GM12878 (cell line): ENCODE results near the gene TTF2. TPM values are rescaled to one million over a fixed set of nuclear protein-coding genes. Genes with fewer than 3 reads are reported as not detected.

Experiments used
- CHD4 ChIP-seq: fragments of 200-600 bp; sonication (generic); IDR thresholded peaks from 2 replicates; pipeline ENCODE4 v1.6.1; 2016; ENCODE audit warnings: mild to moderate bottlenecking
- EP300 ChIP-seq, 2 experiments: fragments of 150-350 bp in 1 of 2; IDR thresholded peaks; 2 replicates each; pipeline ENCODE4 v1.6.1; 2011 to 2012; ENCODE audit warnings: low read depth in 2 of 2, low read length in 2 of 2, borderline replicate concordance in 1 of 2, improper control_type of control experiment in 1 of 2, inconsistent platforms in 1 of 2; ENCODE audit not compliant: control insufficient read depth in 1 of 2
- FOS ChIP-seq: IDR thresholded peaks from 3 replicates; pipeline ENCODE4 v1.6.1; 2011; ENCODE audit warnings: borderline replicate concordance; ENCODE audit not compliant: insufficient read length; ENCODE audit errors: extremely low read depth
- IRF4 ChIP-seq: IDR thresholded peaks from 2 replicates; pipeline ENCODE4 v1.6.1; 2011; ENCODE audit warnings: low read depth, low read length
- NBN ChIP-seq: fragments of 450-650 bp; IDR thresholded peaks from 2 replicates; pipeline ENCODE4 v1.6.1; 2016
- NFYB ChIP-seq: IDR thresholded peaks from 2 replicates; pipeline ENCODE4 v1.6.1; 2011; ENCODE audit warnings: low read depth, mild to moderate bottlenecking, low read length, improper control_type of control experiment, moderate library complexity; ENCODE audit not compliant: insufficient read depth
- NR2C2 ChIP-seq: IDR thresholded peaks from 2 replicates; pipeline ENCODE4 v1.6.1; 2011; ENCODE audit warnings: borderline replicate concordance, low read depth; ENCODE audit not compliant: control insufficient read depth, insufficient read length
- SREBF2 ChIP-seq: IDR thresholded peaks from 2 replicates; pipeline ENCODE4 v1.6.1; 2012; ENCODE audit warnings: mild to moderate bottlenecking, low read length
- ZNF24 ChIP-seq: fragments of 450-650 bp; IDR thresholded peaks from 2 replicates; pipeline ENCODE4 v1.6.1; 2017; ENCODE audit warnings: antibody characterized with exemption, mild to moderate bottlenecking
- ZZZ3 ChIP-seq: IDR thresholded peaks from 2 replicates; pipeline ENCODE4 v1.6.1; 2011; ENCODE audit warnings: low read depth; ENCODE audit not compliant: control insufficient read depth, insufficient read length
- polyA plus RNA-seq, 11 experiments: library from polyadenylated mRNA; depleted of rRNA in 4 of 11; unstranded in 6 of 11; stranded (reverse) in 5 of 11; fragments of >200 nt; fragmentation: Nextera tagmentation in 4 of 11; fragmentation: Illumina TruSeq in 1 of 11; extraction: Ambion mirVana in 4 of 11; extraction: Trizol in 1 of 11; gene quantifications; 1 replicate in 1 of 11; 2 replicates in 10 of 11; pipeline versions ENCODE4 v1.2.1 to v1.2.3, GENCODE V29; 2011 to 2016; ENCODE audit warnings: inconsistent platforms in 2 of 11, missing spikeins in 2 of 11, low read depth in 1 of 11
- total RNA-seq, 4 experiments: library from RNA; depleted of rRNA in 3 of 4; stranded (reverse); fragments of >200 nt in 3 of 4; fragmentation: Illumina TruSeq in 1 of 4; extraction: Trizol in 1 of 4; gene quantifications; 2 replicates each; pipeline versions ENCODE4 v1.2.1 to v1.2.3, GENCODE V29; 2013 to 2021
- TF ChIP-seq, protein P1 (sequence below): IDR thresholded peaks from 2 replicates; pipeline ENCODE4 v1.6.1; 2011; ENCODE audit warnings: low read depth, low read length, improper control_type of control experiment, borderline replicate concordance
- TF ChIP-seq, protein P2 (sequence below): fragments of 150-350 bp; IDR thresholded peaks from 2 replicates; pipeline ENCODE4 v1.6.1; 2014; ENCODE audit warnings: mild to moderate bottlenecking, low read depth, low read length
- TF ChIP-seq, protein P3 (sequence below): fragments of 450-650 bp; formaldehyde crosslinking; IDR thresholded peaks from 2 replicates; pipeline ENCODE4 v1.4.0; 2022; ENCODE audit warnings: mild to moderate bottlenecking, moderate library complexity
- TF ChIP-seq, protein P4 (sequence below): IDR thresholded peaks from 2 replicates; pipeline ENCODE4 v1.6.1; 2012; ENCODE audit warnings: improper control_type of control experiment, low read depth, low read length; ENCODE audit not compliant: insufficient replicate concordance

Gene TTF2
- total and polyA plus RNA-seq, 10 of the 15 experiments (the other 5 are each of a cell fraction or from before 2014, with no cell fraction given) = 17.7 to 134 (median 78.2) TPM

DNA sequence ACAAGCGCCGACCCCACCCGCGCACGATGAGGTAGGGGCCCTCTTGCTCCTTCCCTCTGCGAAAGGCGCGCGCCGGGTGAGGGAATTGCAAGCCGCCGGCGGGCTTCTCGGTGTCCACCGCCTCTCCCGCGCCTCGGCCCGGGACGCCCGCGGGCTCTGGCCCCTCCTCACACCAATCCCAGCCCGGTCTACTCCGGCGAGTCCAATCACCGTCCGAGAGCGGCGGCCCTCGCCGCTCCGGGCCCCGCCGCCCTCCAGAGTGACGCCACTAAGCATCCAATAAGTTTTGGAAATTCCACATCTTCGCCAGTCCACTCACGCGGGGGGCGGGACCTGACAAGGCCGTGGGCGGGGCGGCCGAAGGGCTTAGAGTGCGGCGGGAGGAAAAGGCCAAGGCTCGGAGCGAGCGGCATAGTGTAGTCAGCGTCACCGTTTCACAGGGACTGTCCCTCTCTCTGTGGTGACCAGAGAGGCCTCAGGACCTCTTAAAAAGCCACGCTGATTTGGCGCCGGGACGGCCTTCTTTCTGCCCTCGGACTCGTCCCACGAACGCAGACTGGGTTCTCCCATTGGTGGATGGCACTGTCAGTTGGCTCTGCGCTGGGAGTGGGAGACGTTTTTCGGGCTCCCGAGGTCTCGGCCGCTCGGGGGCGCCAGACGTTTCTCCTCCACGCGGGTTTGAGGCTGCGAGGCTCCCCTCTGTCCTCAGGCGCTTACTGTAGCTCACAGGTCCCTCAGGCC lies 61.6 kb downstream of the TTF2 start, which contains the start of gene TRIM45 (continued):
- TF ChIP-seq FOS (peak; percentile 30), SREBF2 (no peak), EP300 (IDR thresholded peaks at IDR 0.05; ENCODE audit: borderline replicate concordance in 1 of 2, control insufficient read depth in 1 of 2, low read depth in 2 of 2, low read length in 2 of 2) (no peak), ZNF24 (no peak), CHD4 (no peak), NFYB (peak; percentile 87), IRF4 (0 out of 2 replicates have a peak, but pooled peaks have one; percentile 12), NBN (peak; percentile 18; the same call in 1 of the 2 replicates), NR2C2 (no peak), ZZZ3 (no peak)
- TF ChIP-seq, protein P1, sequence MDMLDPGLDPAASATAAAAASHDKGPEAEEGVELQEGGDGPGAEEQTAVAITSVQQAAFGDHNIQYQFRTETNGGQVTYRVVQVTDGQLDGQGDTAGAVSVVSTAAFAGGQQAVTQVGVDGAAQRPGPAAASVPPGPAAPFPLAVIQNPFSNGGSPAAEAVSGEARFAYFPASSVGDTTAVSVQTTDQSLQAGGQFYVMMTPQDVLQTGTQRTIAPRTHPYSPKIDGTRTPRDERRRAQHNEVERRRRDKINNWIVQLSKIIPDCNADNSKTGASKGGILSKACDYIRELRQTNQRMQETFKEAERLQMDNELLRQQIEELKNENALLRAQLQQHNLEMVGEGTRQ = no peak
- TF ChIP-seq, protein P2, sequence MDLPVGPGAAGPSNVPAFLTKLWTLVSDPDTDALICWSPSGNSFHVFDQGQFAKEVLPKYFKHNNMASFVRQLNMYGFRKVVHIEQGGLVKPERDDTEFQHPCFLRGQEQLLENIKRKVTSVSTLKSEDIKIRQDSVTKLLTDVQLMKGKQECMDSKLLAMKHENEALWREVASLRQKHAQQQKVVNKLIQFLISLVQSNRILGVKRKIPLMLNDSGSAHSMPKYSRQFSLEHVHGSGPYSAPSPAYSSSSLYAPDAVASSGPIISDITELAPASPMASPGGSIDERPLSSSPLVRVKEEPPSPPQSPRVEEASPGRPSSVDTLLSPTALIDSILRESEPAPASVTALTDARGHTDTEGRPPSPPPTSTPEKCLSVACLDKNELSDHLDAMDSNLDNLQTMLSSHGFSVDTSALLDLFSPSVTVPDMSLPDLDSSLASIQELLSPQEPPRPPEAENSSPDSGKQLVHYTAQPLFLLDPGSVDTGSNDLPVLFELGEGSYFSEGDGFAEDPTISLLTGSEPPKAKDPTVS = no peak
- TF ChIP-seq, protein P3, sequence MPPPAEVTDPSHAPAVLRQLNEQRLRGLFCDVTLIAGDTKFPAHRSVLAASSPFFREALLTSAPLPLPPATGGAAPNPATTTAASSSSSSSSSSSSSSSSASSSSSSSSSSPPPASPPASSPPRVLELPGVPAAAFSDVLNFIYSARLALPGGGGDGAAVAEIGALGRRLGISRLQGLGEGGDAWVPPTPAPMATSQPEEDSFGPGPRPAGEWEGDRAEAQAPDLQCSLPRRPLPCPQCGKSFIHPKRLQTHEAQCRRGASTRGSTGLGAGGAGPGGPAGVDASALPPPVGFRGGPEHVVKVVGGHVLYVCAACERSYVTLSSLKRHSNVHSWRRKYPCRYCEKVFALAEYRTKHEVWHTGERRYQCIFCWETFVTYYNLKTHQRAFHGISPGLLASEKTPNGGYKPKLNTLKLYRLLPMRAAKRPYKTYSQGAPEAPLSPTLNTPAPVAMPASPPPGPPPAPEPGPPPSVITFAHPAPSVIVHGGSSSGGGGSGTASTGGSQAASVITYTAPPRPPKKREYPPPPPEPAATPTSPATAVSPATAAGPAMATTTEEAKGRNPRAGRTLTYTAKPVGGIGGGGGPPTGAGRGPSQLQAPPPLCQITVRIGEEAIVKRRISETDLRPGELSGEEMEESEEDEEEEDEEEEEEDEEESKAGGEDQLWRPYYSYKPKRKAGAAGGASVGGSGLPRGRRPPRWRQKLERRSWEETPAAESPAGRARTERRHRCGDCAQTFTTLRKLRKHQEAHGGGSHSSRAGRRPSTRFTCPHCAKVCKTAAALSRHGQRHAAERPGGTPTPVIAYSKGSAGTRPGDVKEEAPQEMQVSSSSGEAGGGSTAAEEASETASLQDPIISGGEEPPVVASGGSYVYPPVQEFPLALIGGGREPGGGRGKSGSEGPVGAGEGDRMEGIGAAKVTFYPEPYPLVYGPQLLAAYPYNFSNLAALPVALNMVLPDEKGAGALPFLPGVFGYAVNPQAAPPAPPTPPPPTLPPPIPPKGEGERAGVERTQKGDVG (CRISPR knock-in tag) = no peak
- TF ChIP-seq, protein P4, sequence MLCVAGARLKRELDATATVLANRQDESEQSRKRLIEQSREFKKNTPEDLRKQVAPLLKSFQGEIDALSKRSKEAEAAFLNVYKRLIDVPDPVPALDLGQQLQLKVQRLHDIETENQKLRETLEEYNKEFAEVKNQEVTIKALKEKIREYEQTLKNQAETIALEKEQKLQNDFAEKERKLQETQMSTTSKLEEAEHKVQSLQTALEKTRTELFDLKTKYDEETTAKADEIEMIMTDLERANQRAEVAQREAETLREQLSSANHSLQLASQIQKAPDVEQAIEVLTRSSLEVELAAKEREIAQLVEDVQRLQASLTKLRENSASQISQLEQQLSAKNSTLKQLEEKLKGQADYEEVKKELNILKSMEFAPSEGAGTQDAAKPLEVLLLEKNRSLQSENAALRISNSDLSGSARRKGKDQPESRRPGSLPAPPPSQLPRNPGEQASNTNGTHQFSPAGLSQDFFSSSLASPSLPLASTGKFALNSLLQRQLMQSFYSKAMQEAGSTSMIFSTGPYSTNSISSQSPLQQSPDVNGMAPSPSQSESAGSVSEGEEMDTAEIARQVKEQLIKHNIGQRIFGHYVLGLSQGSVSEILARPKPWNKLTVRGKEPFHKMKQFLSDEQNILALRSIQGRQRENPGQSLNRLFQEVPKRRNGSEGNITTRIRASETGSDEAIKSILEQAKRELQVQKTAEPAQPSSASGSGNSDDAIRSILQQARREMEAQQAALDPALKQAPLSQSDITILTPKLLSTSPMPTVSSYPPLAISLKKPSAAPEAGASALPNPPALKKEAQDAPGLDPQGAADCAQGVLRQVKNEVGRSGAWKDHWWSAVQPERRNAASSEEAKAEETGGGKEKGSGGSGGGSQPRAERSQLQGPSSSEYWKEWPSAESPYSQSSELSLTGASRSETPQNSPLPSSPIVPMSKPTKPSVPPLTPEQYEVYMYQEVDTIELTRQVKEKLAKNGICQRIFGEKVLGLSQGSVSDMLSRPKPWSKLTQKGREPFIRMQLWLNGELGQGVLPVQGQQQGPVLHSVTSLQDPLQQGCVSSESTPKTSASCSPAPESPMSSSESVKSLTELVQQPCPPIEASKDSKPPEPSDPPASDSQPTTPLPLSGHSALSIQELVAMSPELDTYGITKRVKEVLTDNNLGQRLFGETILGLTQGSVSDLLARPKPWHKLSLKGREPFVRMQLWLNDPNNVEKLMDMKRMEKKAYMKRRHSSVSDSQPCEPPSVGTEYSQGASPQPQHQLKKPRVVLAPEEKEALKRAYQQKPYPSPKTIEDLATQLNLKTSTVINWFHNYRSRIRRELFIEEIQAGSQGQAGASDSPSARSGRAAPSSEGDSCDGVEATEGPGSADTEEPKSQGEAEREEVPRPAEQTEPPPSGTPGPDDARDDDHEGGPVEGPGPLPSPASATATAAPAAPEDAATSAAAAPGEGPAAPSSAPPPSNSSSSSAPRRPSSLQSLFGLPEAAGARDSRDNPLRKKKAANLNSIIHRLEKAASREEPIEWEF = no peak
